Small intestine (tissue), 16 donors: ENCODE results near the gene ABI1. TPM values are rescaled to one million over a fixed set of nuclear protein-coding genes. Genes with fewer than 3 reads are reported as not detected.
"Not testable (repeated sequence)": the region's sequence is repeated elsewhere in the genome, so short reads cannot be mapped to it uniquely, and the experiment has no call there.

ENCODE experiments used
- DNase-seq, 2 donors: peaks; one replicate each; pipeline versions ENCODE4 v3.0.0 to v3.0.0-alpha.2; 2013
- FAIRE-seq: peaks from 2 replicates; lab custom pipeline; 2012; peaks lifted over from hg19 to GRCh38; lab: Jason Lieb, UNC
- H3K27ac ChIP-seq, 3 donors: one replicate each; pipeline ENCODE4 v1.5.1; 2013; ENCODE audit warnings: low read length in 2 of 3, mild to moderate bottlenecking in 2 of 3, control low read depth in 1 of 3, inconsistent platforms in 1 of 3, low read depth in 1 of 3, moderate library complexity in 1 of 3
- H3K27me3 ChIP-seq, 3 donors: one replicate each; pipeline ENCODE4 v1.6.1; 2013; ENCODE audit warnings: low read length in 3 of 3, inconsistent platforms in 1 of 3; ENCODE audit not compliant: control insufficient read depth in 3 of 3, insufficient read depth in 3 of 3
- H3K36me3 ChIP-seq, 3 donors: one replicate each; pipeline ENCODE4 v1.6.1; 2013; ENCODE audit warnings: low read length in 3 of 3, inconsistent platforms in 1 of 3, low read depth in 1 of 3, mild to moderate bottlenecking in 1 of 3, moderate library complexity in 1 of 3; ENCODE audit not compliant: control insufficient read depth in 3 of 3, insufficient read depth in 2 of 3
- H3K4me1 ChIP-seq, 3 donors: one replicate each; pipeline ENCODE4 v1.6.1; 2013; ENCODE audit warnings: low read length in 2 of 3, inconsistent platforms in 1 of 3, low read depth in 1 of 3, mild to moderate bottlenecking in 1 of 3, moderate library complexity in 1 of 3; ENCODE audit not compliant: control insufficient read depth in 3 of 3, insufficient read depth in 2 of 3
- H3K4me3 ChIP-seq, 3 donors: one replicate each; pipeline ENCODE4 v1.5.1; 2013; ENCODE audit warnings: low read length in 3 of 3, control low read depth in 1 of 3, inconsistent platforms in 1 of 3, low read depth in 1 of 3, mild to moderate bottlenecking in 1 of 3, moderate library complexity in 1 of 3
- H3K9me3 ChIP-seq, 2 donors: one replicate each; pipeline ENCODE4 v1.6.1; 2013; ENCODE audit warnings: low read depth in 1 of 2, low read length in 1 of 2; ENCODE audit not compliant: control insufficient read depth in 2 of 2, insufficient read depth in 1 of 2
- WGBS, 3 donors: extraction: QIAGEN DNeasy Blood & Tissue Kit; methylation state at CpG; one replicate each; pipeline ENCODE4 v1.1.7; 2013; 5-methylcytosine and 5-hydroxymethylcytosine counted together
- long read RNA-seq, 10 donors: transcript quantifications; one replicate each; lab custom pipeline, GENCODE V29; 2026
- polyA plus RNA-seq, 4 donors: library from polyadenylated mRNA; stranded (reverse) in 3 of 4; unstranded in 1 of 4; fragments of 200-250 nt in 3 of 4; fragments of 120-200 nt in 1 of 4; gene quantifications; one replicate each; pipeline versions ENCODE4 v1.2.1 to v1.2.3, GENCODE V29; 2013
- donor health status: healthy with polysubstance abuse.
- donor health status: control.
- donor health status: control.
- donor health status: Bipolar disorder and iron deficiency.
- donor health status: healthy.

ABI1 gene
- polyA plus RNA-seq, result 10 to 100 TPM; 25.5 to 53.0 (median 38.4) TPM
- long read RNA-seq, donor 1, partial matches to known transcripts, result 18 of 38 reads
- long read RNA-seq, donor 1, other reads (novel, unspliced or antisense), result 10 of 38 reads
- long read RNA-seq, donor 2, partial matches to known transcripts, result 0 of 8 reads
- long read RNA-seq, donor 2, other reads (novel, unspliced or antisense), result 0 of 8 reads
- long read RNA-seq, donor 3, partial matches to known transcripts, result 60 of 61 reads
- long read RNA-seq, donor 3, other reads (novel, unspliced or antisense), result 0 of 61 reads
- long read RNA-seq, donor 4, result 0 reads
- long read RNA-seq, donor 5, result 0 reads
- long read RNA-seq, donor 6, partial matches to known transcripts, result 0 of 6 reads
- long read RNA-seq, donor 6, other reads (novel, unspliced or antisense), result 0 of 6 reads
- long read RNA-seq, donor 7, result 0 reads
- long read RNA-seq, donor 8, result 0 reads
- long read RNA-seq, donor 9, partial matches to known transcripts, result 0 of 1 reads
- long read RNA-seq, donor 9, other reads (novel, unspliced or antisense), result 0 of 1 reads
- long read RNA-seq, donor 10, partial matches to known transcripts, result 19 of 26 reads
- long read RNA-seq, donor 10, other reads (novel, unspliced or antisense), result 0 of 26 reads

- WGBS, 3 donors, result 0% methylated on average over 47 to 59 of the region's 59 CpGs
- FAIRE-seq, result no peak
- Histone ChIP-seq H3K27ac (peak within 1 kb of the TSS; percentile 92 to 99 (median 98)), H3K4me3 (peak within 1 kb of the TSS; percentile 82 to 95 (median 95)), H3K36me3 (no peaks in the 10 kb centered on the region), H3K4me1 (peaks cover 2 to 5% (median 4%) of the 10 kb centered on the region in 3 donors), H3K9me3 (no peaks in the 10 kb centered on the region), H3K27me3 (no peaks in the 10 kb centered on the region)
- peak; percentile 99 for DNase-seq
Observed at GRCh38 chr10:26860443-26861204, at the start of gene ABI1. Gene ABI1 (minus strand): TSS chr10:26860958. CDS start chr10:26860863, 95 bp downstream.

- H3K27me3 ChIP-seq, result no peaks in the 10 kb centered on the region
- H3K36me3 ChIP-seq, result no peaks in the 10 kb centered on the region
- peaks cover 0 to 2% (median 0%) of the 10 kb centered on the region in 3 donors for H3K4me1 ChIP-seq
- WGBS, 3 donors, result 91 to 94% (median 94%) methylated on average over 2 of the region's 2 CpGs
- no peaks in the 10 kb centered on the region for H3K9me3 ChIP-seq
- FAIRE-seq (no peak), DNase-seq (no peak)
- H3K4me3 ChIP-seq, result no peak overlapping the region
- no peak overlapping the region for H3K27ac ChIP-seq
Observed at GRCh38 chr10:26909753-26910152, 49.0 kb upstream of the ABI1 start.

- H3K9me3 ChIP-seq, H3K4me1 ChIP-seq, FAIRE-seq, H3K4me3 ChIP-seq, H3K27ac ChIP-seq, H3K27me3 ChIP-seq, H3K36me3 ChIP-seq, DNase-seq: not testable (repeated sequence)
- WGBS, 3 donors, result 89 to 93% (median 92%) methylated on average over 22 to 26 of the region's 26 CpGs
Observed at GRCh38 chr10:26905253-26905781, 44.6 kb upstream of the ABI1 start.

GRCh38 chr10:26903431-26904217, 42.9 kb upstream of the ABI1 start:
- DNase-seq, result no peak
- Histone ChIP-seq H3K4me1 (no peaks in the 10 kb centered on the region), H3K9me3 (no peaks in the 10 kb centered on the region), H3K36me3 (no peaks in the 10 kb centered on the region), H3K4me3 (no peak overlapping the region), H3K27ac (no peak overlapping the region), H3K27me3 (no peaks in the 10 kb centered on the region)
- 35 to 43% (median 36%) methylated on average over 5 of the region's 5 CpGs for WGBS, 3 donors
- no peak for FAIRE-seq

DNA sequence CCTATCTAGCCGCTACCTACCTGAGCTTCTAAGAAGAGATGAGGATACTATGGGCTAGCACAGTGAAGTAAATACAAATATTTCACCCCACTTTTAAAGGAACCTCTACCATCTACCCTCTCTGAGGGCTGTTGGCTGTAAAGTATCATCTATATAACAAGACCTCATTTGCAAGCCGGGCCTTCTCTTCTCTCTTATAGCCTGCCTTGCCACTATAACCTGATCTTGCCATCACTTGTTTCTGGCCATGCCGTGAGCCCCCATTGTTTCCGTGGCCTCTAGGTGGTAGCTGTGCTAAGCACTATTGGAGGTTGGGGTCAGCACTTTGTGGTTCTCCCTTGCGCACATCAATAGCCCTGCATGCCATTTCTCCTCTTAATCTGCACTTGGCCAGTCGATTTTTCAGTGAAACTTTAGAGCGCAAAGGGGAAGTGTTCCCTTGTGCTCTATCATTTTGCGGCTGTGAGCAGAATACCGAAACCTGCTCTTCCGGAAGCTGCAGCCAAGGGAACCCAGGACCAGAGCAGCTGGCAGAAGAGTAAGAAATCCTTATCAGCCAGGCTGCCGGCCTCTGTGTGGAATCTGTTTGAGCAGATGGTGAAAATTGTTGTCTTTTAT, 31.7 kb upstream of the ABI1 start:
- H3K4me3 ChIP-seq, H3K4me1 ChIP-seq, H3K27me3 ChIP-seq, H3K9me3 ChIP-seq, FAIRE-seq, H3K27ac ChIP-seq, DNase-seq, H3K36me3 ChIP-seq: not testable (repeated sequence)
- 67 to 75% (median 70%) methylated on average over 8 to 10 of the region's 11 CpGs for WGBS, 3 donors

DNA sequence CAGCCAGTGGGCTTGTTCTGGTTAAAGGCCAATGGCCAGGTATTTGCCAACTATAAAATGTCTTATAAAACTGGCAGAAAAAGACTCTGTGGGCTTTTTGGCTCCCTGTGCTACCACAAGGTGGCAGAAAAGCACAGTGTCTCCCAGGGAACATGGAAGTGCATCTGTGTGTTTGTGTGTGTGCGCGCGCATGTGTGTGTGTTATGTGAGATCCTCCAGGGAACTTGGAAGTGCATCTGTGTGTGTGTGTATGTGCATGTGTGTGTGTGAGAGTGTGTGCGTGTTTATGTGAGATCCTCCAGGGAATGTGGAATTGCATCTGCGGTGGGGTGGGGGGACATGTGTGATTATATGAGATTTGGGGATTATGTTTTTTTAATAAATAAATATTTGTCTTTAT, 30.2 kb upstream of the ABI1 start:
- Histone ChIP-seq H3K4me3 (no peak overlapping the region), H3K9me3 (peaks cover 0 to 7% of the 10 kb centered on the region in 2 donors), H3K4me1 (no peaks in the 10 kb centered on the region), H3K27me3 (peaks cover 0 to 2% (median 0%) of the 10 kb centered on the region in 3 donors), H3K36me3 (no peaks in the 10 kb centered on the region), H3K27ac (no peak overlapping the region)
- 60 to 69% (median 66%) methylated on average over 5 of the region's 5 CpGs for WGBS, 3 donors
- no peak for FAIRE-seq
- peak; percentile 55 to 72 for DNase-seq

- Histone ChIP-seq H3K9me3 (peaks cover 0 to 2% of the 10 kb centered on the region in 2 donors), H3K36me3 (no peaks in the 10 kb centered on the region), H3K4me1 (no peaks in the 10 kb centered on the region), H3K4me3 (no peak overlapping the region), H3K27me3 (no peaks in the 10 kb centered on the region), H3K27ac (no peak overlapping the region)
- DNase-seq (no peak), FAIRE-seq (no peak)
- 76 to 79% (median 79%) methylated on average over 3 of the region's 3 CpGs for WGBS, 3 donors
Observed at GRCh38 chr10:26887611-26888215, 27.0 kb upstream of the ABI1 start.
